H9 (cell line): ENCODE results near the gene PTGR1. TPM values are rescaled to one million over a fixed set of nuclear protein-coding genes. Genes with fewer than 3 reads are reported as not detected.

Source experiments
- DNase-seq: peaks from one replicate; pipeline ENCODE4 v3.0.0-alpha.2; 2017
- H2AFZ ChIP-seq: one replicate; pipeline ENCODE4 v1.6.1; 2013; ENCODE audit warnings: mild to moderate bottlenecking, low read length, control low read depth, moderate library complexity
- H2AK5ac ChIP-seq: 2 replicates; pipeline ENCODE4 v1.6.1; 2013; ENCODE audit warnings: low read length, control low read depth, mixed read lengths; ENCODE audit not compliant: insufficient read length
- H2BK120ac ChIP-seq: one replicate; pipeline ENCODE4 v1.6.1; 2013; ENCODE audit warnings: low read depth, mild to moderate bottlenecking, low read length, control low read depth, inconsistent platforms; ENCODE audit not compliant: poor library complexity, severe bottlenecking
- H2BK12ac ChIP-seq: 2 replicates; pipeline ENCODE4 v1.6.1; 2013; ENCODE audit warnings: low read length, control low read depth, mixed read lengths, low read depth; ENCODE audit not compliant: insufficient read length
- H2BK15ac ChIP-seq: 2 replicates; pipeline ENCODE4 v1.6.1; 2013; ENCODE audit warnings: low read depth, low read length, control low read depth
- H2BK20ac ChIP-seq: one replicate; pipeline ENCODE4 v1.6.1; 2013; ENCODE audit warnings: low read depth, mild to moderate bottlenecking, low read length, control low read depth, inconsistent platforms; ENCODE audit not compliant: poor library complexity, severe bottlenecking
- H2BK5ac ChIP-seq: 2 replicates; pipeline ENCODE4 v1.6.1; 2013; ENCODE audit warnings: low read length, control low read depth, mixed read lengths; ENCODE audit not compliant: insufficient read length
- H3K14ac ChIP-seq: 2 replicates; pipeline ENCODE4 v1.6.1; 2013; ENCODE audit warnings: low read length, control low read depth; ENCODE audit not compliant: insufficient read depth
- H3K18ac ChIP-seq: 2 replicates; pipeline ENCODE4 v1.6.1; 2013; ENCODE audit warnings: low read depth, mild to moderate bottlenecking, mixed read lengths, low read length, control low read depth; ENCODE audit not compliant: insufficient read length
- H3K23ac ChIP-seq: 2 replicates; pipeline ENCODE4 v1.6.1; 2013; ENCODE audit warnings: low read length, control low read depth, mixed read lengths, low read depth; ENCODE audit not compliant: insufficient read length
- H3K23me2 ChIP-seq: 2 replicates; pipeline ENCODE4 v1.6.1; 2013; ENCODE audit warnings: low read depth, mild to moderate bottlenecking, mixed read lengths, low read length, control low read depth; ENCODE audit not compliant: insufficient read length, poor library complexity, severe bottlenecking
- H3K27ac ChIP-seq: 2 replicates; pipeline ENCODE4 v1.5.1; 2013; ENCODE audit warnings: low read length, control low read depth, mixed read lengths, low read depth; ENCODE audit not compliant: insufficient read length
- H3K27me3 ChIP-seq: 2 replicates; pipeline ENCODE4 v1.6.1; 2013; ENCODE audit warnings: low read length, control low read depth, inconsistent platforms; ENCODE audit not compliant: insufficient read depth
- H3K4ac ChIP-seq: 2 replicates; pipeline ENCODE4 v1.6.1; 2013; ENCODE audit warnings: low read depth, mild to moderate bottlenecking, control low read depth, inconsistent platforms, low read length, moderate library complexity
- H3K4me1 ChIP-seq: 2 replicates; pipeline ENCODE4 v1.6.1; 2013; ENCODE audit warnings: low read length, control low read depth, inconsistent platforms; ENCODE audit not compliant: insufficient read depth
- H3K4me2 ChIP-seq: 2 replicates; pipeline ENCODE4 v1.6.1; 2013; ENCODE audit warnings: low read length, control low read depth, mixed read lengths; ENCODE audit not compliant: insufficient read length, insufficient read depth
- H3K56ac ChIP-seq: 2 replicates; pipeline ENCODE4 v1.6.1; 2013; ENCODE audit warnings: low read depth, mild to moderate bottlenecking, mixed read lengths, low read length, control low read depth; ENCODE audit not compliant: insufficient read length
- H3K79me1 ChIP-seq: 2 replicates; pipeline ENCODE4 v1.6.1; 2013; ENCODE audit warnings: low read depth, mild to moderate bottlenecking, moderate library complexity, low read length, control low read depth, inconsistent platforms; ENCODE audit not compliant: insufficient read depth, poor library complexity, severe bottlenecking
- H3K79me2 ChIP-seq: 2 replicates; pipeline ENCODE4 v1.6.1; 2013; ENCODE audit warnings: low read length, control low read depth, inconsistent platforms; ENCODE audit not compliant: insufficient read depth
- H3K9ac ChIP-seq: 2 replicates; pipeline ENCODE4 v1.6.1; 2013; ENCODE audit warnings: low read length, control low read depth, mixed read lengths; ENCODE audit not compliant: insufficient read length; ENCODE audit errors: extremely low read depth
- H3K9me3 ChIP-seq: one replicate; pipeline ENCODE4 v1.6.1; 2013; ENCODE audit warnings: low read depth, low read length, inconsistent platforms; ENCODE audit not compliant: control insufficient read depth
- H3T11ph ChIP-seq: one replicate; pipeline ENCODE4 v1.6.1; 2013; ENCODE audit warnings: mild to moderate bottlenecking, low read length, control low read depth, inconsistent platforms
- H4K20me1 ChIP-seq: one replicate; pipeline ENCODE4 v1.6.1; 2013; ENCODE audit not compliant: control insufficient read depth, insufficient read length, insufficient read depth
- H4K5ac ChIP-seq: 2 replicates; pipeline ENCODE4 v1.6.1; 2013; ENCODE audit warnings: low read depth, mild to moderate bottlenecking, mixed read lengths, low read length, control low read depth; ENCODE audit not compliant: insufficient read length
- H4K8ac ChIP-seq: replicated peaks from 2 replicates; pipeline ENCODE4 v1.6.1; 2013; ENCODE audit warnings: low read length, control low read depth, mixed read lengths, low read depth; ENCODE audit not compliant: insufficient read length
- H4K91ac ChIP-seq: 2 replicates; pipeline ENCODE4 v1.6.1; 2013; ENCODE audit warnings: low read depth, mild to moderate bottlenecking, moderate library complexity, mixed read lengths, low read length, control low read depth; ENCODE audit not compliant: insufficient read length
- H3K27ac Mint-ChIP-seq, 3 experiments: 2 replicates in 2 of 3; 3 replicates in 1 of 3; pipeline ENCODE4 v1.8.0; 2020 to 2021; ENCODE audit warnings: mixed read lengths in 3 of 3, mild to moderate bottlenecking in 1 of 3, moderate library complexity in 1 of 3
- H3K27me3 Mint-ChIP-seq: 2 replicates; pipeline ENCODE4 v1.8.0; 2021; ENCODE audit warnings: low read depth, mild to moderate bottlenecking, moderate library complexity, mixed read lengths
- H3K36me3 Mint-ChIP-seq, 3 experiments: 2 replicates in 2 of 3; 3 replicates in 1 of 3; pipeline ENCODE4 v1.8.0; 2020 to 2021; ENCODE audit warnings: low read depth in 3 of 3, mixed read lengths in 3 of 3; ENCODE audit not compliant: insufficient read depth in 1 of 3
- H3K4me1 Mint-ChIP-seq, 2 experiments: 2 replicates each; pipeline ENCODE4 v1.8.0; 2020; ENCODE audit warnings: mixed read lengths in 2 of 2
- H3K4me3 Mint-ChIP-seq, 2 experiments: 2 replicates in 1 of 2; 3 replicates in 1 of 2; pipeline ENCODE4 v1.8.0; 2020 to 2021; ENCODE audit warnings: mild to moderate bottlenecking in 2 of 2, mixed read lengths in 2 of 2, moderate library complexity in 1 of 2
- H3K9me3 Mint-ChIP-seq, 2 experiments: 2 replicates in 1 of 2; 3 replicates in 1 of 2; pipeline ENCODE4 v1.8.0; 2020; ENCODE audit warnings: mild to moderate bottlenecking in 2 of 2, mixed read lengths in 2 of 2, moderate library complexity in 1 of 2
- WGBS: extraction: QIAGEN DNeasy Blood & Tissue Kit; methylation state at CpG from one replicate; pipeline ENCODE4 v1.1.7; 2013; ENCODE audit warnings: missing lambda C conversion rate, low lambda C conversion rate, mixed read lengths; ENCODE audit not compliant: insufficient read length; ENCODE audit errors: extremely low coverage; 5-methylcytosine and 5-hydroxymethylcytosine counted together
- total RNA-seq: library from RNA; stranded (reverse); gene quantifications from 2 replicates; pipeline ENCODE4 v1.2.1, GENCODE V29; 2021
- TF ChIP-seq, protein P1 (sequence below): fragments of 200-600 bp; sonication (generic); conservative IDR thresholded peaks from 3 replicates; pipeline ENCODE4 v1.8.0; 2021; ENCODE audit warnings: antibody characterized with exemption, mild to moderate bottlenecking

The PTGR1 gene
- total RNA-seq, 1 experiment from 2014 or later: 45.2 TPM

DNA sequence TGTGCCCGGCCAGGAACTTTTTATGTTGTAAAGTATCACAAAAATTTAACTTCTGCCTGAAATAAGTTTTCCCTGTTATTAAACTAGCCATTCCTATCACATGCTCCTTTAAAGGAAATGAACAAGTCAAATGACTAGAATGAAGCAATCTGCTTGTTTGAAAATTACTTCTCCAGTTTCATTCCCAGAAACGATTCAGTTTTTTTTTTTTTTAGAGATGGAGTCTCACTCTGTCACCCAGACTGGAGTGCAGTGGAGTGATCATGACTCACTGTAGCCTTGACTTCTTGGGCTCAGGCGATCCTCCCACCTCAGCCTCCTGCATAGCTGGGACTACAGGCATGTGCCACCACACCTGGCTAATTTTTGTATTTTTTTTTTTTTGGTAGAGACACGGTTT lies 48.6 kb upstream of the PTGR1 start:
- H3K9me3 Mint-ChIP-seq: no peaks in the 10 kb centered on the region
- Histone ChIP-seq H3K79me2 (no peaks in the 10 kb centered on the region), H3T11ph (no peak overlapping the region), H4K91ac (no peak overlapping the region), H4K5ac (no peak overlapping the region), H3K27ac (no peak overlapping the region), H4K20me1 (no peaks in the 10 kb centered on the region), H2BK120ac (no peak overlapping the region), H3K4ac (no peak overlapping the region), H2AK5ac (no peak overlapping the region), H3K9ac (no peak overlapping the region), H3K9me3 (no peaks in the 10 kb centered on the region), H3K23me2 (no peaks in the 10 kb centered on the region), H4K8ac (no peak overlapping the region), H3K23ac (no peak overlapping the region), H2AFZ (no peak overlapping the region), H2BK20ac (no peak overlapping the region), H2BK5ac (no peak overlapping the region), H2BK15ac (no peak overlapping the region), H2BK12ac (no peak overlapping the region), H3K4me2 (no peak overlapping the region), H3K4me1 (no peaks in the 10 kb centered on the region), H3K79me1 (no peaks in the 10 kb centered on the region), H3K18ac (no peak overlapping the region), H3K27me3 (no peaks in the 10 kb centered on the region), H3K14ac (no peak overlapping the region), H3K56ac (no peak overlapping the region)
- H3K27me3 Mint-ChIP-seq: no peaks in the 10 kb centered on the region
- TF ChIP-seq, protein P1, sequence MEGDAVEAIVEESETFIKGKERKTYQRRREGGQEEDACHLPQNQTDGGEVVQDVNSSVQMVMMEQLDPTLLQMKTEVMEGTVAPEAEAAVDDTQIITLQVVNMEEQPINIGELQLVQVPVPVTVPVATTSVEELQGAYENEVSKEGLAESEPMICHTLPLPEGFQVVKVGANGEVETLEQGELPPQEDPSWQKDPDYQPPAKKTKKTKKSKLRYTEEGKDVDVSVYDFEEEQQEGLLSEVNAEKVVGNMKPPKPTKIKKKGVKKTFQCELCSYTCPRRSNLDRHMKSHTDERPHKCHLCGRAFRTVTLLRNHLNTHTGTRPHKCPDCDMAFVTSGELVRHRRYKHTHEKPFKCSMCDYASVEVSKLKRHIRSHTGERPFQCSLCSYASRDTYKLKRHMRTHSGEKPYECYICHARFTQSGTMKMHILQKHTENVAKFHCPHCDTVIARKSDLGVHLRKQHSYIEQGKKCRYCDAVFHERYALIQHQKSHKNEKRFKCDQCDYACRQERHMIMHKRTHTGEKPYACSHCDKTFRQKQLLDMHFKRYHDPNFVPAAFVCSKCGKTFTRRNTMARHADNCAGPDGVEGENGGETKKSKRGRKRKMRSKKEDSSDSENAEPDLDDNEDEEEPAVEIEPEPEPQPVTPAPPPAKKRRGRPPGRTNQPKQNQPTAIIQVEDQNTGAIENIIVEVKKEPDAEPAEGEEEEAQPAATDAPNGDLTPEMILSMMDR: no peak
- no CpG with 5 or more reads among the region's 4 CpGs for WGBS
- H3K36me3 Mint-ChIP-seq: peaks cover 18 to 43% (median 40%) of the 10 kb centered on the region in 3 experiments; a peak in 6 of 7 replicates
- H3K27ac Mint-ChIP-seq: no peak overlapping the region
- H3K4me3 Mint-ChIP-seq: no peak overlapping the region
- H3K4me1 Mint-ChIP-seq: no peaks in the 10 kb centered on the region
- DNase-seq: no peak
